Stimulated activated CD4-positive, alpha-beta T cell treated with anti-CD3 and anti-CD28 coated beads, Interleukin-1b, Interleukin-23, amount 100 ng/mL, for 4 hours (primary cell): ENCODE measurements around the gene ZNF546.
"Not testable (repeated sequence)": the region's sequence is repeated elsewhere in the genome, so short reads cannot be mapped to it uniquely, and the experiment has no call there.

Source experiments
- DNase-seq, 2 donors: peaks; one replicate each; pipeline ENCODE4 v3.0.0-alpha.2; 2020; ENCODE audit warnings: low read depth in 2 of 2

ZNF546 gene

DNA sequence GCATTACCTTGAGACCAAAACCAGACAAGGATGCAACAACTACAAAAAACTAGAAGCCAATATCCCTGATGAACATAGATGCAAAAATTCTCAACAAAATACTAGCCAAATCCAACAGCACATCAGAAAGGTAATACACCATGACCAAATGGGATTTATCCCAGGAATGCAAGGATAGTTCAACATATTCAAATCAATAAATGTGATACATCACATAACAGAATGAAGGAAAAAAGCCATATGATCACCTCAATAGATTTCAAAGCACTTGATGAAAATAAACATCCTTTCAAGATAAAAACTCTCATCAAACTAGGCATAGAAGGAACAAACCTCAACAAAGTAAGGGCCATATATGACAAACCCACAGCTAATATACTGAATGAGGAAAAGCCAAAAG is 10.2 kb upstream of the ZNF546 start:
- DNase-seq, result no peak

- no peak for DNase-seq
These were observed 9.7 kb upstream of the ZNF546 start for GRCh38 chr19:39987167-39987566.

DNA sequence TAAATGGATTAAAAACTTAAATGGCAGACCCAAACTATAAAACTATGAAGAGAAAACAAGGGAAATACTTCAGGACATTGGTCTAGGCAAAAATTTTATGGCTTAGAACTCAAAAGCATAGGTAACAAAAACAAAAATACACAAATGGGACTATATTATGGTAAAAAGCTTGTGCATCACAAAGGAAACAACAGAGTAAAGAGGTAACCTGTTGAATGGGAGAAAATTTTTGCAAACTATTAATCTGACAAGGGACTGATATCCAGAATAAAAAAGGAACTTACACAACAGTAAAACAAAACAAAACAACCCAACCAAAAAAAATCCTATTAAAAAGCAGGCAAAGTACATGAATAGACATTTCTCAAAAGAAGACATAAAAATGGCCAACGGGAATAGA is 9.3 kb upstream of the ZNF546 start:
- no peak for DNase-seq

DNA sequence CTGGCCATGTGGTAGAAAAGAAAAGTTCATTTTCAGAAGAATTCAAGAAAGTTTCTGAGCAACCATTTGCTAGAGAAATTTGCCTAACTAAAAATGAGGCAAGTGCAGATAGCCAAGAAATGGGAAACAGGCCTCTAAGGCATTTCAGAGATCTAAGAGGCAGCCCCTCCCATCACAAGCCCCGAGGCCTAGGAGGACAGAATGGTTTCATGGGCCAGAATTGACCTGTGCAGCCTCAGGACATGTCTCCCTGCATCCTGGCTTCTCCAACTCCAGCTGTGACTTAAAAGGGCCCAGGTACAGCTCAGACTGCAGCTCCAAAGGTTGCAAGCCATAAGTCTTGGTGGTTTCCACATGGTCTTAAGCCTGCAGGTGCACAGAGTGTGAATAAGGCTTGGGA is 3.3 kb upstream of the ZNF546 start:
- no peak for DNase-seq

GRCh38 chr19:39994361-39994760 is 2.5 kb upstream of the ZNF546 start:
- DNase-seq, result no peak

- no peak for DNase-seq
These were observed 1.1 kb upstream of the ZNF546 start for GRCh38 chr19:39995794-39996193.

DNA sequence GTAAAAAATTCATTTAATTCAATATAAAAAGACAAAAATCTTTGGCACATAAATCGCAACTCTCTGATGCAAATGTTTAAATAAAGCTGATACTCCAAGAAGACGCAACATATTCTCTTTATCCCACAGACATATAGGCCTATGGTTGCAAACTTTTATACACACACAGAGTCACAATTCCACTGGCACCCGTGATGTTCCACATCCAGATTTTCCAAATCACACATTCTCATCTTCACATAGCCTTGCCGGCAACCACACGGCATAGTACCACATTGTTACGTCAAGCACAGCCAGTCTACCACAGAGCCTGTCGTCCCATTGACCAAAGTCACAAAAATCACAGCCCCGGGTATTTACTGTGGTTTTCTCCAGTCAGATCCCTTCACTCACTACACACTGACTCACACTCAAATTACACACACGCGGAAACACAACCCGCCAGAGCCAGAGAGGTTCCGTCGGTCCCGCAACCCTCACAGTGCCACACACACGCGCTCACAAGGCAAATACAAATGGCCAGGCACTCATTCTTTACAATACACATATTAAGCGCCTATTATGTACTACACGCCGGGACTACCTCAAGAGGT is 546 bp upstream of the ZNF546 start:
- no peak for DNase-seq

- DNase-seq, result no peak
These were observed 867 bp downstream of the ZNF546 start for GRCh38 chr19:39997638-39998216.

GRCh38 chr19:39998501-39998900 is 1.6 kb downstream of the ZNF546 start:
- DNase-seq, result no peak

DNA sequence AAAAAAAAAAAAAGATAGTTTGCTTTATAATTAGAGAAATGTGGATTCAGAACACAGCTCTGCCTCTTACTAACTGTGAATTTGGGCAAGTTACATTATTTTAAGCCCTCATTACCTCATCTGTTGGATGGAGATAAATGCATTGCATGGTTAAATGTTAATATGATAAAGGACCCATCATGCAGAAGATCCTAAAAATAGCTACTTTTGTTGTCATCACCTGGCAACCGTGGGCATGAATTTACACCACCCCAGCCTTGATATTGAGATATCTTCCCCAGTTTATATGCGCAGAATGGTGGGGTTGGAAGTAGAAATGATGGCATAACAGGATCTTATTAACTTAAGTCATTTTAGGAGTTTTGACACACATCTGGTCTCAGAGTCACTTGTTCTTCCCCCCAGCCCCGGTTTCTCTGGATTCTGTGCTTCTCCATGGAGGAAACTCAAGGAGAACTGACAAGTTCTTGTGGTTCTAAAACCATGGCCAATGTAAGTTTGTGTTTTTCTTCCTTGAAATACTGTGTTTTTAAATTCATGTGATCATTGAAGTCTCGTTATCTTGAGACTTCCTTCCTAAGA is 8.9 kb downstream of the ZNF546 start:
- no peak for DNase-seq

- DNase-seq, result no peak
These were observed 9.4 kb downstream of the ZNF546 start for GRCh38 chr19:40006273-40006691.

- DNase-seq, result no peak
These were observed 12.8 kb downstream of the ZNF546 start for GRCh38 chr19:40009674-40010073.

- no peak for DNase-seq
These were observed 17.1 kb downstream of the ZNF546 start for GRCh38 chr19:40013991-40014390.

- no peak for DNase-seq
These were observed 27.1 kb downstream of the ZNF546 start for GRCh38 chr19:40023969-40024368.

GRCh38 chr19:40025938-40026596 is 29.2 kb downstream of the ZNF546 start:
- DNase-seq, result no peak

DNA sequence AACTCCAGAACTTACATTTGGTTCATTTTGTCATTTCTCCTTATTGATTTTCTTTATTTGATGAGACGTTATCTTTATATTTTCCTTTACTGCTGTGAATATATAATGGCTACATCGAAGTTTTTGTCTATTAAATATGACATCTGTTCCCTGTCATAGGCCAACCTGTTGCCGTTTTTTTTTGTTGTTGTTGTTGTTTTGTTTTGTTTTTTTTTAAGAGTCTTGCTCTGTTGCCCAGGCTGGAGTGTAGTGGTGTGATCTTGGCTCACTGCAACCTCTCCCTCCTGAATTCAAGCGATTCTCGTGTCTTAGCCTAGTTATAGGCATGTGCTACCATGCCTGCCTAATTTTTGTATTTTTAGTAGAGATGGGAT is 29.7 kb downstream of the ZNF546 start:
- DNase-seq, result no peak

- no peak for DNase-seq
These were observed 37.2 kb downstream of the ZNF546 start for GRCh38 chr19:40033989-40034560.

DNA sequence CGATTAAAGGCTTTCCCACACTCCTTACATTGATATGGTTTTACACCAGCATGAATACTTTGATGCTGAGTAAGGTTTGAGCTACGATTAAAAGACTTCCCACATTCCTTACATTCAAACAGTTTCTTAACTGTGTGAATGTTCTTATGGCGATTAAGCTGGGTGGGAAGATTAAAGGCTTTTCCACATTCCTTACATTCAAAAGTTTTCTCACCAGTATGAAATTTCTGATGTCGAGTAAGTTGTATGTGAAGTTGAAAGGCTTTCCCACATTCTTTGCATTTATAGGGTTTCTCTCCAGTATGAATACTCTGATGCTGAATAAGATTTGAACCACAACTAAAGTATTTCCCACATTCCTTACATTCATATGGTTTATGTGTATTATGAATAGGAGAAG is 39.1 kb downstream of the ZNF546 start:
- no peak for DNase-seq

DNA sequence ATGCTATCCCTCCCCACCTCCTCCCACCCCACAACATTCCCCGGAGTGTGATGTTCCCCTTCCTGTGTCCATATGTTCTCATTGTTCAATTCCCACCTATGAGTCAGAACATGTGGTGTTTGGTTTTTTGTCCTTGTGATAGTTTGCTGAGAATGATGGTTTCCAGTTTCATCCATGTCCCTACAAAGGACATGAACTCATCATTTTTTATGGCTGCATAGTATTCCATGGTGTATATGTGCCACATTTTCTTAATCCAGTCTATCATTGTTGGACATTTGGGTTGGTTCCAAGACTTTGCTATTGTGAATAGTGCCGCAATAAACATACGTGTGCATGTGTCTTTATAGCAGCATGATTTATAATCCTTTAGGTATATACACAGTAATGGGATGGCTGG is 41.2 kb downstream of the ZNF546 start:
- DNase-seq, result not testable (repeated sequence)

DNA sequence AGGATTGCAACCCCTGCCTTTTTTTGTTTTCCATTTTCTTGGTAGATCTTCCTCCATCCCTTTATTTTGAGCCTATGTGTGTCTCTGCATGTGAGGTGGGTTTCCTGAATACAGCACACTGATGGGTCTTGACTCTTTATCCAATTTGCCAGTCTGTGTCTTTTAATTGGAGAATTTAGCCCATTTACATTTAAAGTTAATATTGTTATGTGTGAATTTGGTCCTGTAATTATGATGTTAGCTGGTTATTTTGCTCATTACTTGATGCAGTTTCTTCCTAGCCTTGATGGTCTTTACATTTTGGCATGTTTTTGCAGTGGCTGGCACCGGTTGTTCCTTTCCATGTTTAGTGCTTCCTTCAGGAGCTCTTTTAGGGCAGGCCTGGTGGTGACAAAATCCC is 44.9 kb downstream of the ZNF546 start:
- not testable (repeated sequence) for DNase-seq

DNA sequence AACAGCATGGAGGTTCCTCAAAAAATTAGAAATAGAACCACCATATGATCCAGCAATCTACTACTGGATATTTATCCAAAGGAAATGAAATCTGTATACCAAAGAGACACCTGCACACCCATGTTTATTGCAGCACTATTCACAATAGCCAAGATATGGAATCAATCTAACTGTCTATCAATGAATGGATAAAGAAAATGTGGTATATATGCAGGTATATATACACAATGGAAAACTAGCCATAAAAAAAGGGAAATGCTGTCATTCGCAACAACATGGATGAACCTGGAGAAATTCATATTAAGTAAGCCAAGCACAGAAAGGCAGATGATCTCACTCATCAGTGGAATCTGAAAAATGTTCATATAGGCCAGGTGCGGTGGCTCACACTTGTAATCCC is 56.6 kb downstream of the ZNF546 start:
- no peak for DNase-seq

DNA sequence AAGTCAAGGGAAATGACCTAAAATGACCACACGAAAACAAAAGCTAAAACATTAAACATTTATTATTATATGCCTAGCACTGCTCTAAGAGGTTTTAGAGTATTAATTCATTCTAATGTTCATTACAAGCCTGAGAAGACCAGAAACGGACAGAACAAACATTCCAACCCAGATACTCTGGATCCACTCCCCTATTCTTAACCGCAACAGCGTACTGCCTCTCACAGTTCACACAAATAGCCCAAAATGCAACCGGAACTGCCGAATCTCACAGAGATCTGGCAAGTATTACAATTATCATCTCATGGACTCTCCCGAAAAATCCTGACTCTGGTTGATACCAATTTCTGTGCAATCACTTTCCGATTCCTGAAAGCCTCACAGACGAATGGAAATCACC is 57.8 kb downstream of the ZNF546 start:
- no peak for DNase-seq

- no peak for DNase-seq
These were observed 58.2 kb downstream of the ZNF546 start for GRCh38 chr19:40055049-40055448.
